Prostate gland (tissue), 2 donors: ENCODE measurements around the gene DNAAF8. TPM values are rescaled to one million over a fixed set of nuclear protein-coding genes. Genes with fewer than 3 reads are reported as not detected.

Source experiments
- DNase-seq: peaks from one replicate; pipeline ENCODE4 v3.0.0-alpha.2; 2019; ENCODE audit warnings: low spot score
- H3K27ac ChIP-seq, 2 donors: fragments of 200-600 bp; sonication (generic); 2 replicates each; pipeline ENCODE4 v1.5.1; 2017 to 2019
- H3K27me3 ChIP-seq: fragments of 200-600 bp; sonication (generic); replicated peaks from 2 replicates; pipeline ENCODE4 v1.5.1; 2019; ENCODE audit not compliant: insufficient read depth
- H3K36me3 ChIP-seq, 2 donors: fragments of 200-600 bp; sonication (generic); 1 replicate in 1 of 2; 2 replicates in 1 of 2; pipeline versions ENCODE4 v1.5.1 to v1.8.1; 2017 to 2019
- H3K4me1 ChIP-seq: fragments of 200-600 bp; sonication (generic); replicated peaks from 2 replicates; pipeline ENCODE4 v1.5.1; 2019
- H3K4me3 ChIP-seq, 2 donors: fragments of 200-600 bp; sonication (generic); 2 replicates each; pipeline ENCODE4 v1.5.1; 2017 to 2019
- H3K9me3 ChIP-seq: fragments of 200-600 bp; sonication (generic); 2 replicates; pipeline ENCODE4 v1.5.1; 2017
- POLR2A ChIP-seq: fragments of 450-650 bp; IDR thresholded peaks from one replicate; pipeline ENCODE4 v1.6.1; 2016; ENCODE audit warnings: antibody characterized with exemption, mild to moderate bottlenecking
- POLR2AphosphoS5 ChIP-seq: sonication (generic); formaldehyde crosslinking; IDR thresholded peaks from one replicate; pipeline ENCODE4 v1.6.1; 2017; ENCODE audit warnings: antibody characterized with exemption
- WGBS: methylation state at CpG from one replicate; pipeline ENCODE4 v1.1.5; 2018; 5-methylcytosine and 5-hydroxymethylcytosine counted together
- intact Hi-C: fragments of 100-400 bp; cut with DNase I; formaldehyde crosslinking; loops from one replicate; pipeline ENCODE4 v1.14.2; 2022
- total RNA-seq, 2 donors: library from RNA; depleted of rRNA; stranded (reverse); fragments of >200 nt; gene quantifications; one replicate each; pipeline ENCODE4 v1.1.0, GENCODE V29; 2016
- TF ChIP-seq, protein P1 (sequence below), 4 experiments: fragments of 200-600 bp in 2 of 4; fragments of 450-650 bp in 2 of 4; sonication (generic) in 2 of 4; IDR thresholded peaks; 1 replicate in 3 of 4; 2 replicates in 1 of 4; pipeline ENCODE4 v1.5.1; 2016 to 2019; ENCODE audit warnings: antibody characterized with exemption in 4 of 4, mild to moderate bottlenecking in 2 of 4, moderate library complexity in 2 of 4

Gene DNAAF8
- total RNA-seq, 2 donors from 2014 or later, result 7.1 to 21.9 TPM

GRCh38 chr16:4703906-4704305, 30.4 kb upstream of the DNAAF8 start:
- no peak for DNase-seq
- intact Hi-C loops, result no loop called here
- Histone ChIP-seq H3K27me3 (no peaks in the 10 kb centered on the region), H3K27ac (no peak overlapping the region), H3K9me3 (no peaks in the 10 kb centered on the region), H3K36me3 (peaks cover 3 to 10% of the 10 kb centered on the region in 2 donors), H3K4me3 (no peak overlapping the region), H3K4me1 (no peaks in the 10 kb centered on the region)
- TF ChIP-seq, protein P1, sequence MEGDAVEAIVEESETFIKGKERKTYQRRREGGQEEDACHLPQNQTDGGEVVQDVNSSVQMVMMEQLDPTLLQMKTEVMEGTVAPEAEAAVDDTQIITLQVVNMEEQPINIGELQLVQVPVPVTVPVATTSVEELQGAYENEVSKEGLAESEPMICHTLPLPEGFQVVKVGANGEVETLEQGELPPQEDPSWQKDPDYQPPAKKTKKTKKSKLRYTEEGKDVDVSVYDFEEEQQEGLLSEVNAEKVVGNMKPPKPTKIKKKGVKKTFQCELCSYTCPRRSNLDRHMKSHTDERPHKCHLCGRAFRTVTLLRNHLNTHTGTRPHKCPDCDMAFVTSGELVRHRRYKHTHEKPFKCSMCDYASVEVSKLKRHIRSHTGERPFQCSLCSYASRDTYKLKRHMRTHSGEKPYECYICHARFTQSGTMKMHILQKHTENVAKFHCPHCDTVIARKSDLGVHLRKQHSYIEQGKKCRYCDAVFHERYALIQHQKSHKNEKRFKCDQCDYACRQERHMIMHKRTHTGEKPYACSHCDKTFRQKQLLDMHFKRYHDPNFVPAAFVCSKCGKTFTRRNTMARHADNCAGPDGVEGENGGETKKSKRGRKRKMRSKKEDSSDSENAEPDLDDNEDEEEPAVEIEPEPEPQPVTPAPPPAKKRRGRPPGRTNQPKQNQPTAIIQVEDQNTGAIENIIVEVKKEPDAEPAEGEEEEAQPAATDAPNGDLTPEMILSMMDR (IDR thresholded peaks at IDR 0.05), result no peak
- TF ChIP-seq POLR2A (no peak), POLR2AphosphoS5 (no peak)
- 75% methylated on average over 7 of the region's 7 CpGs for WGBS

GRCh38 chr16:4704491-4704890, 29.8 kb upstream of the DNAAF8 start:
- Histone ChIP-seq H3K4me3 (no peak overlapping the region), H3K27me3 (no peaks in the 10 kb centered on the region), H3K9me3 (no peaks in the 10 kb centered on the region), H3K27ac (no peak overlapping the region), H3K36me3 (peaks cover 3 to 10% of the 10 kb centered on the region in 2 donors), H3K4me1 (no peaks in the 10 kb centered on the region)
- intact Hi-C loops, result no loop called here
- WGBS, result 74% methylated on average over 8 of the region's 8 CpGs
- DNase-seq, result no peak
- no peak for TF ChIP-seq POLR2AphosphoS5
- TF ChIP-seq, protein P1 (IDR thresholded peaks at IDR 0.05), result no peak
- TF ChIP-seq POLR2A, result no peak

GRCh38 chr16:4704913-4705312, 29.4 kb upstream of the DNAAF8 start:
- Histone ChIP-seq H3K27ac (no peak overlapping the region), H3K36me3 (peaks cover 0 to 10% of the 10 kb centered on the region in 2 donors), H3K9me3 (no peaks in the 10 kb centered on the region), H3K4me3 (no peak overlapping the region), H3K4me1 (no peaks in the 10 kb centered on the region), H3K27me3 (no peaks in the 10 kb centered on the region)
- TF ChIP-seq, protein P1 (IDR thresholded peaks at IDR 0.05), result no peak
- TF ChIP-seq POLR2A (no peak), POLR2AphosphoS5 (no peak)
- 92% methylated on average over 14 of the region's 14 CpGs for WGBS
- intact Hi-C loops, result no loop called here
- DNase-seq, result no peak

GRCh38 chr16:4706871-4707270, 27.5 kb upstream of the DNAAF8 start:
- Histone ChIP-seq H3K27me3 (no peaks in the 10 kb centered on the region), H3K9me3 (no peaks in the 10 kb centered on the region), H3K27ac (no peak overlapping the region), H3K4me3 (no peak overlapping the region), H3K36me3 (no peaks in the 10 kb centered on the region), H3K4me1 (no peaks in the 10 kb centered on the region)
- no peak for TF ChIP-seq POLR2AphosphoS5
- no peak for TF ChIP-seq POLR2A
- TF ChIP-seq, protein P1 (IDR thresholded peaks at IDR 0.05), result no peak
- WGBS, result 79% methylated on average over 7 of the region's 7 CpGs
- DNase-seq, result no peak
- intact Hi-C loops, result no loop called here

DNA sequence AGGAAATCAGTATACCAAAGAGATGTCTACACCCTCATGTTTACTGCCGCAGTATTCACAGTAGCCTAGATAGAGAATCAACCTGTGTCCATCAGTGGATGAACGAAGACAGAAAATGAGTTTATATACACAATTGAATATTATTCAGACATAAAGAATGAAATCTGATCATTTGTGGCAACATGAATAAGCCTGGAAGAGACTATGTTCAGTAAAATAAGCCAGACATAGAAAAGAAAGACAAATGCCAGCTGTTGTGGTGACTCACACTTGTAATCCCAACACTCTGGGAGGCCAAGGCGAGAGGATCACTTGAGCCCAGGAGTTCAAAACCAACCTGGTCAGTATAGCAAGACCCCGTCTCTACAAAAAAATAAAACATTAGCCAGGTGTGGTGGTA, 24.9 kb upstream of the DNAAF8 start:
- WGBS, result 94% methylated on average over 4 of the region's 4 CpGs
- no peak for DNase-seq
- Histone ChIP-seq H3K27ac (no peak overlapping the region), H3K36me3 (peaks cover 0 to 9% of the 10 kb centered on the region in 2 donors), H3K27me3 (no peaks in the 10 kb centered on the region), H3K4me3 (no peak overlapping the region), H3K4me1 (no peaks in the 10 kb centered on the region), H3K9me3 (no peaks in the 10 kb centered on the region)
- intact Hi-C loops, result no loop called here
- TF ChIP-seq, protein P1 (IDR thresholded peaks at IDR 0.05), result no peak
